Measurements from ENCODE around the gene TFPI. TPM values are rescaled to one million over a fixed set of nuclear protein-coding genes. Genes with fewer than 3 reads are reported as not detected.

Gene TFPI
- total RNA-seq, 2 donors from 2014 or later, result 33.0 to 34.3 TPM

DNA sequence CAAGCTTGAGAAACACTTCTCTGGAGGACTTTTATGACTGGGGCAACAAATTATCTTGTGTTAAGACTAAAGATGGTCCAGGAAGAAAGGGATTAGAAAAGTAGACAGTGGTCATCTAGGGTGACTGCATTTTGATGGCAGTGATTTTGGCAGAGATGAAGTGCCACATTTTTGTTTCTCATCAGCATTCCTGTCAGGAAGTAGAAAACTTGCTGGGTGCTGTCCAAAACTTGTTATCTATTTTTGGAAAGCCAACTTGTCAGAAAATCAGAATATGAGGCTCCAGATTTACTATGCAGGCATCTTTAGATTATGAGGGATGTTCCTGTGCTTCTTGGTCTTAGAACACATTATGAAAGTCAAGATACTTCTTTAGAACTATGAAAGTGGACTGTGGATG, 77.2 kb downstream of the TFPI start:
- TF ChIP-seq, protein P1, sequence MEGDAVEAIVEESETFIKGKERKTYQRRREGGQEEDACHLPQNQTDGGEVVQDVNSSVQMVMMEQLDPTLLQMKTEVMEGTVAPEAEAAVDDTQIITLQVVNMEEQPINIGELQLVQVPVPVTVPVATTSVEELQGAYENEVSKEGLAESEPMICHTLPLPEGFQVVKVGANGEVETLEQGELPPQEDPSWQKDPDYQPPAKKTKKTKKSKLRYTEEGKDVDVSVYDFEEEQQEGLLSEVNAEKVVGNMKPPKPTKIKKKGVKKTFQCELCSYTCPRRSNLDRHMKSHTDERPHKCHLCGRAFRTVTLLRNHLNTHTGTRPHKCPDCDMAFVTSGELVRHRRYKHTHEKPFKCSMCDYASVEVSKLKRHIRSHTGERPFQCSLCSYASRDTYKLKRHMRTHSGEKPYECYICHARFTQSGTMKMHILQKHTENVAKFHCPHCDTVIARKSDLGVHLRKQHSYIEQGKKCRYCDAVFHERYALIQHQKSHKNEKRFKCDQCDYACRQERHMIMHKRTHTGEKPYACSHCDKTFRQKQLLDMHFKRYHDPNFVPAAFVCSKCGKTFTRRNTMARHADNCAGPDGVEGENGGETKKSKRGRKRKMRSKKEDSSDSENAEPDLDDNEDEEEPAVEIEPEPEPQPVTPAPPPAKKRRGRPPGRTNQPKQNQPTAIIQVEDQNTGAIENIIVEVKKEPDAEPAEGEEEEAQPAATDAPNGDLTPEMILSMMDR (conservative IDR thresholded peaks at IDR 0.05), result no peak
- peaks cover 3% of the 10 kb centered on the region for H3K36me3 Mint-ChIP-seq (ENCODE audit: low read depth)
- no peaks in the 10 kb centered on the region for H3K9me3 Mint-ChIP-seq
- Histone ChIP-seq H3K27ac (ENCODE audit: low read depth, low read length) (no peak overlapping the region), H3K9ac (ENCODE audit: extremely low read depth, low read length, poor library complexity, severe bottlenecking) (no peak overlapping the region), H3K9me3 (ENCODE audit: control insufficient read depth, low read length) (no peaks in the 10 kb centered on the region), H3K4me3 (ENCODE audit: low read length) (no peak overlapping the region), H3K36me3 (ENCODE audit: control insufficient read depth, insufficient read depth, low read length) (no peaks in the 10 kb centered on the region), H3K27me3 (ENCODE audit: control insufficient read depth, insufficient read depth, low read length, poor library complexity, severe bottlenecking) (no peaks in the 10 kb centered on the region), H3K4me1 (ENCODE audit: control insufficient read depth, insufficient read depth, low read length) (no peaks in the 10 kb centered on the region)
- H3K4me3 Mint-ChIP-seq, result no peak overlapping the region
- H3K27me3 Mint-ChIP-seq (ENCODE audit: insufficient read depth), result no peaks in the 10 kb centered on the region
- no peaks in the 10 kb centered on the region for H3K4me1 Mint-ChIP-seq
- H3K27ac Mint-ChIP-seq, result no peak overlapping the region
- DNase-seq, result no peak

DNA sequence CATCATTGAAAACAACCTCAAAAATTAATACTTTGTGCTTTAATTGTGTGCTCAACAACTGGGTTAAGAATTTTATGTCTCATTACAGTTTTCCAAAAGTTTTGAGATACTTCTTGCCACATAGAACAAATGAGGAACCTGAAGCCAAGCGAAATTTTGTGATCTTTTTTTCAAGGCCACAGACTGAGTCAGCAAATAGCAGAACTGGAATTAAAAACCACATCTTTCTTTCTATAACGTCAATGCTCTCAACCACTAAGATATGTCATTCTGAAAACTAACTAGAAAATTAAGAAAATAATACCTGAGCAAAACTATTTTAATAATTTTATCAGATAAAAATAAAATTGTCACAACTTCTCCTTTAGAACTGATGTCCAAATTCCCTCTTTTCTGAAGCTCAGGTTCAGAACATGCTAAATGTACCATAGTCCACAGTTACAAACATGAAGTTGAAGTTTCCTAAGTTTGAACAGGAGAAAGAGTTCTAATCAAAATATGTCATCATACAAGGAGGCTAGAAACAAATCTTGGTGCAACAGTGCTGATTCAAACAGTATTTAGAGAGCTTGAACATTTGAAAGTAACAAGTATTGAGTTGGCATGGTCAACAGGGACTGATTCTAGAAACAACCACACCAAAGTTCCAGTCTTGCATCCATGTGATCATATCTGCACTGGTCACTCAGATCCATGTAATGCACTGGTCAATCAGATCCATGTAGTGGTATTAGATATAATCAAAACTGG, 78.6 kb downstream of the TFPI start:
- H3K4me3 Mint-ChIP-seq, result no peak overlapping the region
- no peaks in the 10 kb centered on the region for H3K27me3 Mint-ChIP-seq (ENCODE audit: insufficient read depth)
- H3K4me1 ChIP-seq (ENCODE audit: control insufficient read depth, insufficient read depth, low read length), result no peaks in the 10 kb centered on the region
- WGBS, 2 experiments (ENCODE audit: insufficient coverage in 1 of 2, insufficient read length in 1 of 2), result 83 to 100% methylated on average over 1 to 2 of the region's 2 CpGs
- no peak for DNase-seq
- no peaks in the 10 kb centered on the region for H3K27me3 ChIP-seq (ENCODE audit: control insufficient read depth, insufficient read depth, low read length, poor library complexity, severe bottlenecking)
- H3K9me3 ChIP-seq (ENCODE audit: control insufficient read depth, low read length), result no peaks in the 10 kb centered on the region
- no peaks in the 10 kb centered on the region for H3K4me1 Mint-ChIP-seq
- no peak overlapping the region for H3K27ac Mint-ChIP-seq
- no peaks in the 10 kb centered on the region for H3K9me3 Mint-ChIP-seq
- TF ChIP-seq, protein P1 (conservative IDR thresholded peaks at IDR 0.05), result no peak
- no peak overlapping the region for H3K9ac ChIP-seq (ENCODE audit: extremely low read depth, low read length, poor library complexity, severe bottlenecking)
- no peak overlapping the region for H3K27ac ChIP-seq (ENCODE audit: low read depth, low read length)
- no peak overlapping the region for H3K4me3 ChIP-seq (ENCODE audit: low read length)
- no peaks in the 10 kb centered on the region for H3K36me3 ChIP-seq (ENCODE audit: control insufficient read depth, insufficient read depth, low read length)
- peaks cover 3% of the 10 kb centered on the region for H3K36me3 Mint-ChIP-seq (ENCODE audit: low read depth)

DNA sequence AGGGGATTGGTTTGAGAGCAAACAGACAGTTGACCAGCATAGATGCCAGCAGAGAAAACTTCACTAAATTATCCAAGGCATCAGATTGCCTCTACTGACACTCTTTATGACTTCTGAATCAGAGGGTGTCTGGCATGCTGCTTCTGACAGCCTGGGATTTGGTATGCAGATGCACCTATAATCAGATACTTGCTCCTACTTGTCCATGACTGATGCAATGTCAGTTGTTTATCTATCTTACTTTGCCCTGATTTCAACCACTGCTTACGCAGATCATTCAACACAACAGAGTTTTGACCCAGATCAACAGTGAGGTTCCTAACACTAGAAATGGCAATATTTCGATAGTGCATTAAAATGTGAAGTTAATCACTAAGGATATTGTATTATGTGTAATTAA, 83.5 kb downstream of the TFPI start:
- Mint-ChIP-seq H3K9me3 (no peaks in the 10 kb centered on the region), H3K4me3 (no peak overlapping the region), H3K36me3 (ENCODE audit: low read depth) (no peaks in the 10 kb centered on the region), H3K27ac (no peak overlapping the region), H3K4me1 (no peaks in the 10 kb centered on the region), H3K27me3 (ENCODE audit: insufficient read depth) (no peaks in the 10 kb centered on the region)
- TF ChIP-seq, protein P1 (conservative IDR thresholded peaks at IDR 0.05), result no peak
- no peak overlapping the region for H3K4me3 ChIP-seq (ENCODE audit: low read length)
- DNase-seq, result no peak
- no peaks in the 10 kb centered on the region for H3K9me3 ChIP-seq (ENCODE audit: control insufficient read depth, low read length)
- no peaks in the 10 kb centered on the region for H3K36me3 ChIP-seq (ENCODE audit: control insufficient read depth, insufficient read depth, low read length)
- H3K27ac ChIP-seq (ENCODE audit: low read depth, low read length), result no peak overlapping the region
- no peaks in the 10 kb centered on the region for H3K27me3 ChIP-seq (ENCODE audit: control insufficient read depth, insufficient read depth, low read length, poor library complexity, severe bottlenecking)
- no peak overlapping the region for H3K9ac ChIP-seq (ENCODE audit: extremely low read depth, low read length, poor library complexity, severe bottlenecking)
- WGBS, 2 experiments (ENCODE audit: insufficient coverage in 1 of 2, insufficient read length in 1 of 2), result 88 to 92% methylated on average over 2 of the region's 2 CpGs
- H3K4me1 ChIP-seq (ENCODE audit: control insufficient read depth, insufficient read depth, low read length), result no peaks in the 10 kb centered on the region
